ENCODE measurements around the gene LHFPL2. TPM values are rescaled to one million over a fixed set of nuclear protein-coding genes. Genes with fewer than 3 reads are reported as not detected.

Gene LHFPL2
- total RNA-seq, 2 donors from 2014 or later: 30.1 to 72.6 TPM

- TF ChIP-seq CTCF (IDR thresholded peaks at IDR 0.05): no peak
- Histone ChIP-seq H3K27ac (no peak overlapping the region), H3K27me3 (replicated peaks; ENCODE audit: insufficient read depth) (no peaks in the 10 kb centered on the region), H3K9me3 (no peaks in the 10 kb centered on the region), H3K4me1 (ENCODE audit: control insufficient read depth in 1 of 2, low read depth in 2 of 2) (peaks cover 0 to 40% of the 10 kb centered on the region in 2 donors), H3K36me3 (no peaks in the 10 kb centered on the region), H3K4me3 (no peak overlapping the region)
- no peak for DNase-seq (ENCODE audit: low spot score)
- ATAC-seq (ENCODE audit: insufficient number of reproducible peaks, low FRiP score, low read depth): no peak
Measured at GRCh38 chr5:78553580-78554353, 94.8 kb downstream of the LHFPL2 start.

GRCh38 chr5:78552729-78553342 is 95.7 kb downstream of the LHFPL2 start:
- Histone ChIP-seq H3K27me3 (replicated peaks; ENCODE audit: insufficient read depth) (no peaks in the 10 kb centered on the region), H3K4me3 (no peak overlapping the region), H3K9me3 (no peaks in the 10 kb centered on the region), H3K36me3 (no peaks in the 10 kb centered on the region), H3K4me1 (ENCODE audit: control insufficient read depth in 1 of 2, low read depth in 2 of 2) (peaks cover 5 to 49% of the 10 kb centered on the region in 2 donors), H3K27ac (no peak overlapping the region)
- no peak for ATAC-seq (ENCODE audit: insufficient number of reproducible peaks, low FRiP score, low read depth)
- DNase-seq (ENCODE audit: low spot score): no peak
- no peak for TF ChIP-seq CTCF (IDR thresholded peaks at IDR 0.05)

GRCh38 chr5:78550891-78551290 is 97.7 kb downstream of the LHFPL2 start:
- peak overlapping the region in 1 of 2 donors; percentile 15 for H3K27ac ChIP-seq
- no peaks in the 10 kb centered on the region for H3K36me3 ChIP-seq
- DNase-seq (ENCODE audit: low spot score) (no peak), ATAC-seq (ENCODE audit: insufficient number of reproducible peaks, low FRiP score, low read depth) (no peak)
- no peaks in the 10 kb centered on the region for H3K9me3 ChIP-seq
- TF ChIP-seq CTCF (IDR thresholded peaks at IDR 0.05): peak; percentile 3
- H3K4me3 ChIP-seq: no peak overlapping the region
- no peaks in the 10 kb centered on the region for H3K27me3 ChIP-seq (replicated peaks; ENCODE audit: insufficient read depth)
- peaks cover 20 to 60% of the 10 kb centered on the region in 2 donors for H3K4me1 ChIP-seq (ENCODE audit: control insufficient read depth in 1 of 2, low read depth in 2 of 2)

GRCh38 chr5:78549043-78549442 is 99.5 kb downstream of the LHFPL2 start:
- no peak for TF ChIP-seq CTCF (IDR thresholded peaks at IDR 0.05)
- no peak for DNase-seq (ENCODE audit: low spot score)
- no peaks in the 10 kb centered on the region for H3K9me3 ChIP-seq

GRCh38 chr5:78547731-78548615 is 100.6 kb downstream of the LHFPL2 start:
- peak overlapping the region; percentile 34 for H3K4me3 ChIP-seq
- TF ChIP-seq CTCF (IDR thresholded peaks at IDR 0.05): no peak
- H3K4me1 ChIP-seq (ENCODE audit: control insufficient read depth in 1 of 2, low read depth in 2 of 2): peaks cover 20 to 64% of the 10 kb centered on the region in 2 donors
- H3K9me3 ChIP-seq: no peaks in the 10 kb centered on the region
- ATAC-seq (ENCODE audit: insufficient number of reproducible peaks, low FRiP score, low read depth) (peak; percentile 89), DNase-seq (ENCODE audit: low spot score) (peak; percentile 82)
- no peaks in the 10 kb centered on the region for H3K27me3 ChIP-seq (replicated peaks; ENCODE audit: insufficient read depth)
- peak overlapping the region; percentile 89 to 92 for H3K27ac ChIP-seq
- H3K36me3 ChIP-seq: no peaks in the 10 kb centered on the region

More at GRCh38 chr5:78549043-78549442, 99.5 kb downstream of the LHFPL2 start:
- ATAC-seq (ENCODE audit: insufficient number of reproducible peaks, low FRiP score, low read depth): no peak
- Histone ChIP-seq H3K27ac (peak overlapping the region; percentile 89 to 92), H3K4me1 (ENCODE audit: control insufficient read depth in 1 of 2, low read depth in 2 of 2) (peaks cover 20 to 67% of the 10 kb centered on the region in 2 donors), H3K4me3 (no peak overlapping the region), H3K27me3 (replicated peaks; ENCODE audit: insufficient read depth) (no peaks in the 10 kb centered on the region), H3K36me3 (no peaks in the 10 kb centered on the region)
